Dedifferentiated amniotic fluid mesenchymal stem cell (primary cell): ENCODE measurements around the gene IVD.

ENCODE experiments used
- DNase-seq: peaks from one replicate; pipeline ENCODE4 v3.0.0-alpha.2; 2016; ENCODE audit errors: extremely low spot score

The IVD gene

DNA sequence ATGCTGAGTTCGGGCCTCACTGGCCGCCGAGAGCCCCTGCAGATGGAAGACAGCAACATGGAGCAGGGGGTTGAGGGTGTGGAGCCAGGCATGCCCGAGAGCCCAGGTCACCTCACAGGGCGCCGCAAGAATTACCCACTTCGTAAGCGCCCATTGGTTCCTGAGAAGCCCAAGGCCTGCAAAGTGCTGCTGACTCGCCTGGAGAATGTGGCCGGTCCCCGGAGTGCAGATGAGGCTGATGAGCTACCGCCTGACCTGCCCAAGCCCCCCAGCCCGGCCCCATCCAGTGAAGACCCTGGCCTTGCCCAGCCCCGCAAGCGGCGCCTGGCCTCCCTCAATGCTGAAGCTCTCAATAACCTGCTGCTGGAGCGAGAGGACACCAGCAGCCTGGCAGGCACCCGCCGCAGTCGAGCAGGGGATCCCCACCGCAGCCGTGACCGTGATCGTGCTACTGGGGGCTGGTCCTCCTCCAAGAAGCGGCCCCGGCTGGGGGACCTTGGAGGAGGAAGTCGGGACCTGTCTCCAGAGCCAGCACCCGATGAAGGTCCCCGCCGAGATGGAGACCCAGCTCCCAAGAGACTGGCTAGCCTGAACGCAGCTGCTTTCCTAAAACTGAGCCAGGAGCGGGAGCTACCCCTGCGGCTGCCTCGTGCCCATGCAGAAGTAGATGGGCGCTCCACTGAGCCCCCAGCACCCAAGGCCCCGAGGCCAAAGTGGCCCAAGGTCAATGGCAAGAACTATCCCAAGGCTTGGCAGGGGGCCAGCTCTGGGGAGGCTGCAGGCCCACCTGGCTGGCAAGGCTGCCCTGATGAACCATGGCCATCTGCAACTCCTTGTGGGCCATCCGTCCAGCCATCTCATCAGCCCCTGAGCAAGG is 53.1 kb downstream of the IVD start:
- DNase-seq = no peak

DNA sequence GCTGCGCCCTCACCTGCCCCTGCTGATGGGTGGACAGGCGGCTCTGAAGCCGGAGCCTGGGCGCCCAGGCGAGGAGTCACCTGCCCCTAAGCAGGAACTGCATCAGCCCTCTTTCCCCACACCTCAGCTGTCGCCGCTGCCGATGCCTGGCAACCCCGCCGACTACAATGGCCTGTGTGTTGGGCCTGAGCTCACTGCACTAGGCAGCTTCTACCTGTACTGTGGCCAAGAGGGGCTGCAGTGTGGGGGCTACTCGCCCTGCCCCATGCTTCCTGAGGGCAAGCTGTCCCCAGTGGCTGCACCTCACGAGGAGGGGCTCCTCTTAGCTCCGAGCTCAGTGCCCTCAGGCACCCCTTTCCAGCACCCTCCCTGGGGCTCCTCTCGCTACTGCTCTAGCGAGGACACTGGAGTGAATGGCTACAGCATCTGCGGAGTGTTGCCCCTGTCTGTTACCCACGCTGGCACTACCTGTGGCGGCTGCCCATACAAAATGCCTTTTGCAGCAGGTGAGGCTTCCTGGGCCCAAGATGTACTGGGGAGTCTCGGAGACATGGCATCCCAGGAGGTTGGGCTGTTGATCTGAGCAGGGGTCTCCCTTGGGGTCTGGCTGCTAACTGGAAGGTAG is 53.9 kb downstream of the IVD start:
- no peak for DNase-seq

DNA sequence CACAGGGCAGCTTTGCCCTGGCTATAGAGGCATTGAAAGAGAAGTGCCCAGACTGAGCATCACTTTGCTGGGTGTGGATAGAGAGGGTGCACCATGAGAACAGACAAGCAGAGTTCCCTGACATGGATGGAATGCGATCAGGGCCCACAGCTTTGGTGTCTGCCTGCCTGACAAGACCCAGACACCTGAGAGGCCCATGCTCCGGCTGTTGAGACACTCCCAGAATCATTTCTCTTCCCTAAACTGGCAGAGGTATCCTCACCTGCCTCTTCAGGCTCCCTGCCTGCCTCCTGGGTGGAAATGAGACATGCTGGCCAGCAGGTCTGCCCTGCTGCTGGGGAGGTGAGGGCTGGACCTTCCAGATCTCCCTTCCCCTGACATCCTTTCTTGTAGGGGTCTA is 54.8 kb downstream of the IVD start:
- DNase-seq = no peak

DNA sequence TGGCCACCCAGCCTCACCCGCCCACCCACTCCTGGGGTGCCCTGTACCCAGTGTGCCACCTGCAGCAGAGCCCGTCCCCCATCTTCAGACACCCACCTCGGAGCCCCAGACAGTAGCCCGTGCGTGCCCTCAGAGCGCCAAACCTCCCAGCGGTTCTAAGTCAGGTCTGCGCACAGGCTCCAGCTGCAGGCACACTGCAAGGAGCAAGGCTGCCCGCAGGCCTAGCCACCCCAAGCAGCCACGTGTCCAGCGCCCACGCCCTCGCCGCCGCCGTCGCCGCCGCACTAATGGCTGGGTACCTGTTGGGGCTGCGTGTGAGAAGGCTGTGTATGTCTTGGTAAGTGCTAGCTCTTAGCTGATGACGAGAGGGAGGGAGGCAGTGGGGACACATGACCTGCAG is 56.4 kb downstream of the IVD start:
- no peak for DNase-seq

DNA sequence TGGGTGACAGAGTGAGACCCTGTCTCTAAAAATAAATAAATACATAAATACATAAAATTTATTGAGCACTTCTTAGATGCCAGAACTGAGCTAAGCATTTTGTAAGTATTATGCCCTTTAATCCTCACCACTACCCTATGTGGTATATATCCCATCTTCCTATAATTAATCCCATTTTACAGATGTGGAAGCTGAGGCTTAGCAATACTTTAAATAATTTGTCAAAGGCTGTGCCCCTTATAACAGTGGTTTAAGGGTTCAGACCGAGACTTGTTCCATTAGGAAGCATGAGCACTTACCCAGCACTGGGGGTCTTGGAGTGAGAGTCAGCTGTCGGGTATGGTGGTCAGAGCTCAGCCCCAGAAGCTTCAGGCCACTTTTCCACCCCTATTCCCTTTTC is 57.7 kb downstream of the IVD start:
- no peak for DNase-seq

DNA sequence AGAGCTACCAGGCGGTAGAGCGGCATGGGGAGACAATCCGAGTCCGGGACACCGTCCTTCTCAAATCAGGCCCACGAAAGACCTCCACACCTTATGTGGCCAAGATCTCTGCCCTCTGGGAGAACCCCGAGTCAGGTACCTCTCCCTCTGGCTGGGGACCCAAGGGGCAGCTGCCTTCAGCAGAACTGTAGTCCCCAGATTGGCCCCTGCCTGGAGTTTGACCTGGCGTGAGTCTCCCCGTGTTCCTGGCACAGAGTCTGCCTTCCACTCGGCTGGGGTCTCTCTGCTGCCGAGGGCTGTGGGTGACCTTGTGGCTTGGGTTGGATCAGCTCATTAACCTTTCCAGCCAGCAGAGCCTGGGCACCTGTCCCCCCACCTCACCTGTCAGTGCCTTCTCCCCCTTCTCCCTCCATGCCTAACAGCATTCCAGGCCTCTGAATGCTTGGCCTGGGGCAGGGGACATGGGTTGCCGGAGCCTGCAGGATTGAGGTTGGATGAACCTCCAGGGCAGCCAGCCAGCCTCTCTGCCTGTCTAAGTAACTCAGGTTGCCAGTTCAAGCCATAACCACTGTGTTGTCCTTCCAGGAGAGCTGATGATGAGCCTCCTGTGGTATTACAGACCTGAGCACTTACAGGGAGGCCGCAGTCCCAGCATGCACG is 58.4 kb downstream of the IVD start:
- DNase-seq = no peak

DNA sequence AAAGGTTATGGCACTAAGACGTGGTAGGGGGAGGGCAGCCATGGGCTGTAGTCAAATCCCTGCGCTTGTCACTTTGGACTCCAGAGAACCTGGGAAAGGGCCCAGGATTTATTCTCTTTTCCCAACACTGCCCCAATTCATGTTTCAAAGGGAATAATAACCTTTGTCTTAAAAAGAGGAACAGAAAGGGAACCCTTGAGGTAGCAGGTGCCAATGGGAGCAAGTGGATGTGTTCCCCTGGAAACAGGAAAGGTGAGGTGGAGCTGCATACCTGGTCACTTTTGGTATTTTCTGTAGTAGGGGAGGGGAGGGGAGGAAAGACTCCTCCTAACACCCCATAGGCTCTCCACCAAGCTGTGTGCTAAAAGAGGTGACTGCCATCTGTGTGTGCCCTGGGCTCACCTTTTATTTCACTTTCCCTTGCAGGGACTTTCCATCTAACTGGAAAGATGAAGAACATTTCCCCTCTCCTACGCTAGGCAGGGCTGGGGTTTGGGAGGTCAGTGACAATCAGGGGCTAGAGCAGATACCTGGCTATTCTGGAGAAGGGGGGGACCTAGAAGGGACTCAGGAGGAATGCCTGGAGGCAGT is 59.1 kb downstream of the IVD start:
- DNase-seq = no peak

DNA sequence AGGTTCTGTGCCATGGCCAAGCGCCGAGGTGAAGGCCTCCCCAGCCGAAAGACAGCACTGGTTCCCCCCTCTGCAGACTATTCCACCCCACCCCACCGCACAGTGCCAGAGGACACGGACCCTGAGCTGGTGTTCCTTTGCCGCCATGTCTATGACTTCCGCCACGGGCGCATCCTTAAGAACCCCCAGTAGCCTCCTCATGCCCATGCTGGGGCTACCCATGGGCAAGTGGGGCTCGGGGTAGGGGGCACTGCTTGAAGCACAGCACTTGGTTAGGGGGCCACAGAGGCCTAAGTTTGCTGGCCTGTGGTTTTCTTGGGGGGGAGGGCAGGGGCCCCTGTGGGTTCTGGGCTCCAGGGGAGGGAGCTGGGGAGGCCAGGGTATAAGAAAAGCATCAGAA is 60.3 kb downstream of the IVD start:
- no peak for DNase-seq

- DNase-seq = no peak
Measured at GRCh38 chr15:40466426-40467260, 61.0 kb downstream of the IVD start.

GRCh38 chr15:40467261-40467615 is 61.6 kb downstream of the IVD start:
- DNase-seq = no peak

DNA sequence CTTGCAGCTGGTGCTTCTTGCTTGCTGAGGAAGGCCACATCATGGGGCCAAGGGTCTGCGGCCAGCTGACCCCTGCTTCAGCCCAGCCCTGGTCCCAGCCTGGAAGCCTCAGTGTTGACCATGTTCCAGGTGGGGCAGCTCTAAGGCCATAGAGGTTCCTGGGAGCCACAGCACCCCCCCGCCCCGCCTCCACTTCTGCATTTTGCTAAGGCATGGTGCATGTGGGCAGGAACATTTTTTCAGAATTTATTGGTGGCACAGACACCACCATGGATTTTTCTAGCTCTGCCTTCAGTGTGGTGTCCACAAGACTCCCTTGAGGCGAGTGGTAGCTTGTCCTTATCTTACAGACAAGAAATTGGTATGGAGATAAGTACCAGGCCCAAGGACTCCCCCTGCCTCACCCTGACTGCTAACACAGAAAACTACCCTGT is 63.3 kb downstream of the IVD start:
- no peak for DNase-seq

DNA sequence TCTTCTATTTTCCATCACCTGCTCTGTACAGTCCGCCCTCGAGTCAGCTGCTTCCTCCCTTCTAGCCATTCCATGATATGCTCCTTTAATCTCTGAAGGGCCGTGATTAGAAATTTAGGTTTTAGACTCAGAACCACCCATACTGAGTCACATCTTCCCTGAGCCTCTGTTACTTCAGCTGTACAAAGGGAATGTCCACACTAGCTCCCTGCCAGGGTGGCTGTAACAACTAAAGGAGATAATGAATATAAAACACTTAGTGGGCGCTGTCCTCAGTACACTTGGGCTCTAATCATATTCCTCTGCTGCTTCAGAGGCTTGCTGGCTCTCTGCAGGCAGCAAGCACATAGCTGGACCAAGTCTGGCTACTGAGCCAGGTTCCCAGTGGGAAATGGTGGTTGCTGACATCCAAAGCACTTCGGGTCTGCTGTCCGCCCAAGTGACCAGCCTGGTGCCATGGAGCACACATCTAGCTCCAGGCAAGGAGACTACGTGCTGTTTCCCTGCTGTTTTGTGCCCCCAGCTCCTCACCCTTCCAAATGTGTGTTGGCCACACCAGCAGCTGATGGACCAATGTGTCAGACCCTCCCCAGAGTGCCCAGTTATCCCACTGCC is 64.3 kb downstream of the IVD start:
- DNase-seq = no peak

DNA sequence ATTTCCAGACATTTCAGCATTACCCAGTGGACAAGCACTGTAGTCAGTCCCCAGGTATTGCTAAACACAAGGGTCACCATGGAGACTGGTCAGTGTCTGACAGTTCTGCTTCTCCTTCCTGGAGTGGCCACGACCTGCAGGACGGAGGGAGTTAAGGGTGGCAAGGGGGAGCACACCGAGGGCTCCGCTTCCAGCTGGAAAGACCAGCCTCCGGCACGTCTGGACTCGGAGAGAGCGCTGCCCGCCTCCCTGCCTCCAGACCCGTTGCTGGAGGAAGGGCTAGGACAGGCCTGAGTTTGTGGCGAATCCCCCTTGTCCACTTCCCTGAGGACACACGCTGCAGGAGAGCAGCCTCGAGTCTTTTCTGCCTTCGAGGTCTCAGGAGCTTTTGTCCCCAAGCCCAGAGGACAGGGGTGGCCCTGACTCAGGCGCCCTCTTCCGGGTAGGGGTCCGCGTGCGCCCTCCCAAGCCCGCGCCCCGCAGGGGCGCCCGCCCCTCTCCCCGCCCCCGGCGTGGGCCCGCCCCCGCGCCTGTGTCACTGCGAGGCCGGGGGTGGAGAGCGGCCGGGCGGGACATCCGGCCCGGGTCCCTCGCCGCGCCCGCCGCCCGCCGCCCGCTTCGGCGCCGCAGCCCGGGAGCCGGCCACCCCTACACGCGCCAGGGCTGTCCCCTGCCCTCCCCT is 65.0 kb downstream of the IVD start, which contains the start of gene CHST14:
CHST14 (plus strand) TSS at position 562 of the 682 bp plus-strand sequence. CDS start 230 bp downstream, outside the sequence.
- no peak for DNase-seq
